A673 (cell line): ENCODE data around the gene JMJD6. TPM values are rescaled to one million over a fixed set of nuclear protein-coding genes. Genes with fewer than 3 reads are reported as not detected.
"Not testable (repeated sequence)": the region's sequence is repeated elsewhere in the genome, so short reads cannot be mapped to it uniquely, and the experiment has no call there.

Source experiments
- BruUV-seq: library from RNA; stranded (reverse); fragments of 400-500 nt; replicated peaks from 2 replicates; lab custom pipeline; 2021; lab: Mats Ljungman, UMichigan
- CTCF ChIA-PET: fragments of 300-600 bp; sonication (Branson Sonifier 250); formaldehyde crosslinking; loops from one replicate; lab custom pipeline; 2022; ENCODE audit warnings: antibody characterized with exemption; lab: Charles Lee
- POLR2A ChIA-PET: fragments of 300-600 bp; sonication (Branson Sonifier 250); formaldehyde crosslinking; loops from one replicate; lab custom pipeline; 2022; ENCODE audit warnings: antibody characterized with exemption; ENCODE audit not compliant: low non-redundant PET; lab: Charles Lee
- DNase-seq: peaks from one replicate; pipeline ENCODE4 v3.0.0-alpha.2; 2015; ENCODE audit warnings: low spot score
- H3K27ac ChIP-seq: fragments of 200-600 bp; sonication (generic); 2 replicates; pipeline ENCODE4 v1.5.1; 2016; ENCODE audit warnings: mixed run types, low read depth, mild to moderate bottlenecking, mixed read lengths, antibody characterized with exemption, low read length; ENCODE audit not compliant: poor library complexity, severe bottlenecking
- H3K27me3 ChIP-seq: fragments of 200-600 bp; sonication (generic); replicated peaks from 2 replicates; pipeline ENCODE4 v1.6.1; 2017; ENCODE audit warnings: mixed run types, low read depth, mild to moderate bottlenecking, mixed read lengths, antibody characterized with exemption, low read length; ENCODE audit not compliant: insufficient read depth, poor library complexity
- H3K36me3 ChIP-seq: fragments of 200-600 bp; sonication (generic); 2 replicates; pipeline ENCODE4 v1.6.1; 2016; ENCODE audit warnings: mixed run types, mild to moderate bottlenecking, mixed read lengths, antibody characterized with exemption, low read length; ENCODE audit not compliant: insufficient read depth, poor library complexity, severe bottlenecking
- H3K4me1 ChIP-seq: fragments of 200-600 bp; sonication (generic); 2 replicates; pipeline ENCODE4 v1.6.1; 2017; ENCODE audit warnings: mixed run types, mild to moderate bottlenecking, mixed read lengths, antibody characterized with exemption, low read length; ENCODE audit not compliant: insufficient read depth, poor library complexity, severe bottlenecking
- H3K4me3 ChIP-seq: fragments of 200-600 bp; sonication (generic); 2 replicates; pipeline ENCODE4 v1.5.1; 2016; ENCODE audit warnings: low read depth, mixed run types, mild to moderate bottlenecking, mixed read lengths, low read length; ENCODE audit not compliant: poor library complexity, severe bottlenecking
- H3K9me3 ChIP-seq: fragments of 200-600 bp; sonication (generic); 2 replicates; pipeline ENCODE4 v1.6.1; 2016; ENCODE audit warnings: mixed run types, low read depth, mild to moderate bottlenecking, mixed read lengths, antibody characterized with exemption, low read length; ENCODE audit not compliant: poor library complexity, severe bottlenecking
- EZH2 ChIP-seq: fragments of 200-600 bp; sonication (generic); IDR thresholded peaks from 2 replicates; pipeline ENCODE4 v1.6.1; 2017; ENCODE audit warnings: borderline replicate concordance, low read depth, mild to moderate bottlenecking, mixed read lengths, antibody characterized with exemption, low read length; ENCODE audit not compliant: poor library complexity, severe bottlenecking
- intact Hi-C: fragments of 100-400 bp; cut with micrococcal nuclease; formaldehyde crosslinking; loops from one replicate; pipeline ENCODE4 v1.10.0; 2022; ENCODE audit not compliant: unreplicated experiment
- total RNA-seq: library from RNA; stranded (reverse); gene quantifications from 2 replicates; pipeline ENCODE4 v1.2.3, GENCODE V29; 2021
- TF ChIP-seq, protein P1 (sequence below): fragments of 300-800, 200-600 bp; sonication (generic); conservative IDR thresholded peaks from 2 replicates; pipeline ENCODE4 v1.5.1; 2017; ENCODE audit warnings: low read depth, mild to moderate bottlenecking, antibody characterized with exemption, low read length, moderate library complexity, mixed read lengths

JMJD6 gene
- total RNA-seq, 1 experiment from 2014 or later: 77.6 TPM

DNA sequence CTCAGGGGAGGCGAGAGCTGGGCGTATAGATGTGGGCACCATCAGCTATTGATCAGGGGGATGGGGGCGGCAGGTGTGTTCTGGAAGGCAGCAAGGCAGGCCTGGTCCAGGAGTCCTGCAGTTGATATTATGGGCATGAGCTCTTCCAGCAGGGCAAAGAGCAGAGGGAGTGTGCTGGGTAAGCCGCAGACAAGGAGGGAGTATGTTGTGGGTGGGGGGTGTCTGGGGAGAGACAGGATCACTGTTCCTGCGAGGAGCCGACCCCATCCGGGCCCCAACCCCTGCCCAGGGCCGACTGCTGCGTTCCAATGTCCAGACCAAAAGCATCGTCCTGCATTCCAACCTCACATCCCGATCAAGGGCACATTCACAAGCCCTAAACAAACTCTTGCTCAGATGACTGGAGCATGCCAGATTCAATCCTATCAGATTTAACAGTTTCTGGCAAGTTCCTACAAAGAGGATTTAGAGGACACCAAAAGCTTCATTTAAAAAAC, 24.9 kb downstream of the JMJD6 start:
- peaks cover 19% of the 10 kb centered on the region for H3K4me1 ChIP-seq
- H3K9me3 ChIP-seq: no peaks in the 10 kb centered on the region
- no peaks in the 10 kb centered on the region for H3K36me3 ChIP-seq
- BruUV-seq: no TSS peak
- intact Hi-C loops: no loop called here
- CTCF ChIA-PET: no interaction called here
- no peak overlapping the region for H3K27ac ChIP-seq
- no peaks in the 10 kb centered on the region for H3K27me3 ChIP-seq
- POLR2A ChIA-PET: interaction anchor here (0.5 to 0.6 kb wide), 2 partner anchors 11 to 30 kb away, joined by 3 to 15 read pairs; no protein-coding TSS in a partner anchor
- TF ChIP-seq EZH2: no peak
- TF ChIP-seq, protein P1, sequence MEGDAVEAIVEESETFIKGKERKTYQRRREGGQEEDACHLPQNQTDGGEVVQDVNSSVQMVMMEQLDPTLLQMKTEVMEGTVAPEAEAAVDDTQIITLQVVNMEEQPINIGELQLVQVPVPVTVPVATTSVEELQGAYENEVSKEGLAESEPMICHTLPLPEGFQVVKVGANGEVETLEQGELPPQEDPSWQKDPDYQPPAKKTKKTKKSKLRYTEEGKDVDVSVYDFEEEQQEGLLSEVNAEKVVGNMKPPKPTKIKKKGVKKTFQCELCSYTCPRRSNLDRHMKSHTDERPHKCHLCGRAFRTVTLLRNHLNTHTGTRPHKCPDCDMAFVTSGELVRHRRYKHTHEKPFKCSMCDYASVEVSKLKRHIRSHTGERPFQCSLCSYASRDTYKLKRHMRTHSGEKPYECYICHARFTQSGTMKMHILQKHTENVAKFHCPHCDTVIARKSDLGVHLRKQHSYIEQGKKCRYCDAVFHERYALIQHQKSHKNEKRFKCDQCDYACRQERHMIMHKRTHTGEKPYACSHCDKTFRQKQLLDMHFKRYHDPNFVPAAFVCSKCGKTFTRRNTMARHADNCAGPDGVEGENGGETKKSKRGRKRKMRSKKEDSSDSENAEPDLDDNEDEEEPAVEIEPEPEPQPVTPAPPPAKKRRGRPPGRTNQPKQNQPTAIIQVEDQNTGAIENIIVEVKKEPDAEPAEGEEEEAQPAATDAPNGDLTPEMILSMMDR: no peak
- H3K4me3 ChIP-seq: no peak overlapping the region
- no peak for DNase-seq

DNA sequence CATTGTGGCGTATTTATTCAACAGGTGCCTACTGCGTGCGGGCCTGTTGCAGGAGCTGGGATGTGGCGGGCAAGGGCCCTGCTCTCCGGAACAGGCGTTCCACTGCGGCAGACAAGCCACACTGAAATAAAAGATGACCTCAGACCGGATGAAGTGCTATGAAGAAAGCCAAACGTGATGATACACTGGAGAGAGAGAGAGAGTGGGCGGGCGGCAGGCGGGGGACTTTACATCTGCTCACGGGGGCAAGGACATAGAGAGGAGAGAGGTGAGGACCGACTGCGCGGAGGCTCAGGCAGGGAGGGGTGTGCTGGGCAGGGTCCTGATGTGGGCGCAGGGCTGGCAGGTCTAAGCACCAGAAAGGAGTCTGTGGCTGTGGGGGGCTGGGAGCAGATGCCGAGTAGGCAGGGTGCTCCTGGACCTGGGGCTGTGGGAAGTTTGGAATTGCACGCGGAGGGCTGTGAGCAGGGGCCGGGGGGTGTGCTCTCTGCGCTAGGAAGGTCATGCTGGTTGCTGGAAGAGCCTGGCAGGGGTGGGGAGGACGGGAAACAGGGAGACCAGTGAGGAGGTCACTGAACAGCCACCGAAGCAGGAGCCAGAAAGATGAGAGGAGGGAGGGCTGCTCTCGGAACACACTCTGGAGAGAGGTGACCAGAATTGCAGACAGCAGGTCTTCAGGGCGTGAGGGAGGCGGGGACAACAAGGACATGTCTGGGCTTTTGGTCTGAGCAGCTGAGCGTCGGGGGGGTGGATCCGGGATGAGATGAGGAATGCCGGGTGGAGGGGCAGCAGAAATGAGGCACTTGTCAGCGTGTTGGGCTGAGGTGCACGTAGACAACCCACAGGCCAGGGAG, 25.6 kb downstream of the JMJD6 start:
- POLR2A ChIA-PET: no interaction called here
- H3K27me3 ChIP-seq: no peaks in the 10 kb centered on the region
- TF ChIP-seq, protein P1: no peak
- H3K9me3 ChIP-seq: no peaks in the 10 kb centered on the region
- H3K4me1 ChIP-seq: peaks cover 19% of the 10 kb centered on the region
- no peak overlapping the region for H3K27ac ChIP-seq
- no TSS peak for BruUV-seq
- CTCF ChIA-PET: no interaction called here
- no peak overlapping the region for H3K4me3 ChIP-seq
- intact Hi-C loops: no loop called here
- no peak for DNase-seq
- H3K36me3 ChIP-seq: no peaks in the 10 kb centered on the region

DNA sequence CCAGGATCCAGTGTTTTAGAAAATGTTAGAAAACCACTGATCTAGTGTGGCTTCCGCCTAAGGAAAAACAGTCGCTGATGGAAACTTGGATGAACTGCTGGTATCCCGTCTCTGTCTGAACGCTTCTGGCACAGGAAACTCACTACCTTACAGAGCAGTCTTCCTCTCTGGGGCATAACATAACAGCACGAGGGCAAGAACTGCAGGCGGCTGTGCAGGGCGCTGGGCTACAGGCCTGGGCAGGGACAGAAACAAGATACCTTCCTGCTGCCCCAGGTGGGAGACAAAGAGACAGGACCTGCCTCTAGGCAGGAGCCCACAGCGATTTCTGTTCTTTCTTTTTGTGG, 26.2 kb downstream of the JMJD6 start:
- Histone ChIP-seq H3K4me3 (no peak overlapping the region), H3K9me3 (no peaks in the 10 kb centered on the region), H3K27me3 (no peaks in the 10 kb centered on the region), H3K4me1 (peaks cover 19% of the 10 kb centered on the region), H3K36me3 (no peaks in the 10 kb centered on the region), H3K27ac (no peak overlapping the region)
- ChIA-PET POLR2A (no interaction called here), CTCF (no interaction called here)
- no peak for DNase-seq
- intact Hi-C loops: no loop called here
- no TSS peak for BruUV-seq
- TF ChIP-seq, protein P1: no peak
- TF ChIP-seq EZH2: no peak

DNA sequence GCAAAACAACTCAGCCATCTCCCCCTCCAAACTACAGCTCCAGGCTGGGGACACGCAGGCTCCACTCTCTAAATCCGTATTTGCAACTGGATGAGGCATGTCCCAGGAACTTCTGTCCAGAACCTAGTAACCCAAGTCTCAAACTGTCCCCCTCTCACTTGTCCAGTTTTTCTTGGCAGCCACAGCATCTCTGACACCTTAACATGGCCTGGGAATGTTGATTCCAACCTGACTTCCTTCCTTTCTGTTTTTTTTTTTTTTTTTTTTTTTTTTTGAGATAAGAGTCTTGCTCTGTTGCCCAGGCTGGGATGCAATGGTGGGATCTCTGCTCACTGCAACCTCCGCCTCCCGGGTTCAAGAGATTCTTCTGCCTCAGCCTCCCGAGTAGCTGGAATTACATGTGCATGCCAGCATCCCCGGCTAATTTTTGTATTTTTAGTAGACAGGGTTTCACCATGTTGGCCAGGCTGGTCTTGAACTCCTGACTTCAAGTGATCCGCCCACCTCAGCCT, 27.9 kb downstream of the JMJD6 start:
- H3K27ac ChIP-seq: not testable (repeated sequence)

More for the DNA sequence above, 27.9 kb downstream of the JMJD6 start:
- H3K36me3 ChIP-seq, BruUV-seq, H3K4me3 ChIP-seq, H3K9me3 ChIP-seq, DNase-seq, intact Hi-C loops, H3K27me3 ChIP-seq: not testable (repeated sequence)
- ChIA-PET CTCF (interaction anchor here (1.5 kb wide), 1 partner anchor 17 kb away, joined by 8 read pairs; no protein-coding TSS in a partner anchor), POLR2A (interaction anchor here (0.8 kb wide), 1 partner anchor 20 kb away, joined by 4 read pairs; no protein-coding TSS in a partner anchor)
- peaks cover 19% of the 10 kb centered on the region for H3K4me1 ChIP-seq
